Measurements from ENCODE around the gene SOX15. TPM values are rescaled to one million over a fixed set of nuclear protein-coding genes. Genes with fewer than 3 reads are reported as not detected.
A peak's percentile ranks its signal among the peaks of the same experiment; 100 is the strongest.
"Not testable (repeated sequence)": the region's sequence is repeated elsewhere in the genome, so short reads cannot be mapped to it uniquely, and the experiment has no call there.

The SOX15 gene
- total RNA-seq, 1 donor from 2014 or later, result 0.89 TPM

GRCh38 chr17:7613769-7614424, 24.0 kb upstream of the SOX15 start:
- ATAC-seq (no peak), DNase-seq (ENCODE audit: missing footprints) (no peak)
- intact Hi-C loops (cut with DNase I), result no loop called here

GRCh38 chr17:7612294-7612640, 22.4 kb upstream of the SOX15 start:
- intact Hi-C loops (cut with DNase I), result no loop called here

GRCh38 chr17:7611635-7612293, 21.9 kb upstream of the SOX15 start:
- intact Hi-C loops (cut with DNase I), result no loop called here
- ATAC-seq, result no peak
- DNase-seq (ENCODE audit: missing footprints), result no peak

More at GRCh38 chr17:7612294-7612640, 22.4 kb upstream of the SOX15 start:
- DNase-seq (ENCODE audit: missing footprints) (no peak), ATAC-seq (no peak)

- DNase-seq (ENCODE audit: missing footprints), result no peak
- ATAC-seq, result no peak
- intact Hi-C loops (cut with DNase I), result no loop called here
Measured at GRCh38 chr17:7610641-7611040, 20.7 kb upstream of the SOX15 start.

- DNase-seq (ENCODE audit: missing footprints) (no peak), ATAC-seq (peak; percentile 96)
- intact Hi-C loops (cut with DNase I), result no loop called here
Measured at GRCh38 chr17:7606280-7606679, 16.4 kb upstream of the SOX15 start.

- ATAC-seq; DNase-seq (ENCODE audit: missing footprints); intact Hi-C loops (cut with DNase I): not testable (repeated sequence)
Measured at GRCh38 chr17:7597561-7597960, 7.7 kb upstream of the SOX15 start.

- no peak for ATAC-seq
- intact Hi-C loops (cut with DNase I), result no loop called here
- DNase-seq (ENCODE audit: missing footprints), result no peak
Measured at GRCh38 chr17:7593296-7593695, 3.4 kb upstream of the SOX15 start.

- intact Hi-C loops (cut with DNase I), result no loop called here
- no peak for DNase-seq (ENCODE audit: missing footprints)
- ATAC-seq, result no peak
Measured at GRCh38 chr17:7592422-7593021, 2.6 kb upstream of the SOX15 start.

GRCh38 chr17:7591596-7591995, 1.7 kb upstream of the SOX15 start:
- no peak for ATAC-seq
- DNase-seq (ENCODE audit: missing footprints), result no peak
- intact Hi-C loops (cut with DNase I), result no loop called here

GRCh38 chr17:7590743-7591142, 849 bp upstream of the SOX15 start:
- intact Hi-C loops (cut with DNase I), result no loop called here
- no peak for DNase-seq (ENCODE audit: missing footprints)
- no peak for ATAC-seq

- intact Hi-C loops (cut with DNase I), result loop anchor here (5.0 to 10.0 kb wide), 3 partner anchors 152 to 265 kb away; partner anchors contain the start of genes FGF11, NEURL4, TMEM102 and TMEM95
- DNase-seq (ENCODE audit: missing footprints) (peak; percentile 94), ATAC-seq (peak; percentile 84)
Measured at GRCh38 chr17:7589204-7589868, 558 bp downstream of the SOX15 start.

- DNase-seq (ENCODE audit: missing footprints), result no peak
- peak; percentile 2 for ATAC-seq
- intact Hi-C loops (cut with DNase I), result loop anchor here (5.0 to 10.0 kb wide), 3 partner anchors 151 to 264 kb away; partner anchors contain the start of genes FGF11, NEURL4, TMEM102 and TMEM95
Measured at GRCh38 chr17:7588553-7589203, 1.2 kb downstream of the SOX15 start.

GRCh38 chr17:7587420-7588151, 2.3 kb downstream of the SOX15 start:
- DNase-seq (ENCODE audit: missing footprints) (no peak), ATAC-seq (no peak)
- intact Hi-C loops (cut with DNase I), result loop anchor here (5.0 to 10.0 kb wide), 3 partner anchors 150 to 263 kb away; partner anchors contain the start of genes FGF11, NEURL4, TMEM102 and TMEM95

GRCh38 chr17:7586673-7587419, 3.0 kb downstream of the SOX15 start:
- intact Hi-C loops (cut with DNase I), result loop anchor here (5.0 to 10.0 kb wide), 3 partner anchors 150 to 262 kb away; partner anchors contain the start of genes FGF11, NEURL4, TMEM102 and TMEM95
- DNase-seq (ENCODE audit: missing footprints), result no peak
- no peak for ATAC-seq

- DNase-seq (ENCODE audit: missing footprints), result peak; percentile 98
- ATAC-seq, result peak; percentile 87
- intact Hi-C loops (cut with DNase I), result loop anchor here (2.0 to 10.0 kb wide), 2 partner anchors 103 to 259 kb away; partner anchors contain the start of genes NEURL4 and TP53
Measured at GRCh38 chr17:7583253-7584109, 6.4 kb downstream of the SOX15 start, which contains the start of gene MPDU1. TSS of gene MPDU1 (plus strand) at chr17:7583852. CDS start at chr17:7583863, 11 bp downstream.
